ENCODE data around the gene ILDR2. TPM values are rescaled to one million over a fixed set of nuclear protein-coding genes. Genes with fewer than 3 reads are reported as not detected.

ILDR2 gene
- total and polyA plus RNA-seq, 9 of the 15 experiments (the other 6 are each of a cell fraction or from before 2014, with no cell fraction given) = 0.03 to 0.31 (median 0.18) TPM; not detected in 2

- no peak for FAIRE-seq
- Histone ChIP-seq H3K4me2 (ENCODE audit: insufficient read depth, low read length) (no peak overlapping the region), H3K36me3 (ENCODE audit: control insufficient read depth, insufficient read depth, low read length) (no peaks in the 10 kb centered on the region), H3K27ac (ENCODE audit: extremely low read depth, low read depth, low read length) (no peak overlapping the region), H4K20me1 (replicated peaks; ENCODE audit: control insufficient read depth, insufficient read depth, low read length) (no peaks in the 10 kb centered on the region), H3K4me3 (no peak overlapping the region), H3K27me3 (ENCODE audit: control insufficient read depth in 2 of 2, insufficient read depth in 2 of 2, low read length in 2 of 2) (peaks cover 0 to 4% of the 10 kb centered on the region in 2 experiments; a peak in 1 of 5 replicates), H3K9me1 (ENCODE audit: control insufficient read depth, insufficient read depth, low read length) (no peaks in the 10 kb centered on the region), H3K79me2 (ENCODE audit: control insufficient read depth, insufficient read depth, low read length) (no peaks in the 10 kb centered on the region), H3K9ac (ENCODE audit: insufficient read depth in 1 of 2, low read depth in 2 of 2, low read length in 2 of 2) (no peak overlapping the region), H3K9me3 (replicated peaks; ENCODE audit: control insufficient read depth, insufficient read depth, low read depth, low read length) (no peaks in the 10 kb centered on the region), H2AFZ (ENCODE audit: low read depth, low read length) (no peak overlapping the region), H3K4me1 (replicated peaks in 1 of 2; ENCODE audit: control insufficient read depth in 2 of 2, insufficient read depth in 2 of 2, low read length in 2 of 2) (no peaks in the 10 kb centered on the region)
- ChIA-PET POLR2A (interaction anchor here (1.3 kb wide), 1 partner anchor 44 kb away, joined by 4 read pairs; no protein-coding TSS in a partner anchor), CTCF (ENCODE audit: low intra/inter-chr PET ratio) (no interaction called here)
- intact Hi-C loops (cut with micrococcal nuclease) (no loop called here), in situ Hi-C loops (cut with MboI) (no loop called here)
- no peak for DNase-seq (ENCODE audit: extremely low read depth in 1 of 4, low spot score in 3 of 4)
- no TSS peak for BruUV-seq (replicated peaks)
- no peak for ATAC-seq
- WGBS (ENCODE audit: insufficient coverage, low coverage, missing lambda C conversion rate) = 0% methylated on average over 3 of the region's 3 CpGs
- no peak for TF ChIP-seq L3MBTL2 (IDR thresholded peaks at IDR 0.05)
- TF ChIP-seq ZNF609 (CRISPR knock-in tag; IDR thresholded peaks at IDR 0.05; ENCODE audit: borderline replicate concordance) = no peak
- no peak for TF ChIP-seq TRIM25 (IDR thresholded peaks at IDR 0.05; ENCODE audit: borderline replicate concordance)
- no peak for TF ChIP-seq NR2C2 (CRISPR knock-in tag; IDR thresholded peaks at IDR 0.05)
- no peak for TF ChIP-seq NR2C2 (tag; IDR thresholded peaks at IDR 0.05)
- no peak for TF ChIP-seq GTF2A2 (tag; IDR thresholded peaks at IDR 0.05)
- no peak for TF ChIP-seq TCF7 (IDR thresholded peaks at IDR 0.05; ENCODE audit: borderline replicate concordance)
- TF ChIP-seq IRF2 (CRISPR knock-in tag; IDR thresholded peaks at IDR 0.05) = no peak
- TF ChIP-seq CEBPB (tag; IDR thresholded peaks at IDR 0.05) = no peak
- no peak for TF ChIP-seq ZNF212 (CRISPR knock-in tag; IDR thresholded peaks at IDR 0.05)
- no peak for TF ChIP-seq SIX5 (IDR thresholded peaks at IDR 0.05; ENCODE audit: borderline replicate concordance in 1 of 2, insufficient read depth in 1 of 2, low read depth in 1 of 2, low read length in 2 of 2)
- TF ChIP-seq THAP12 (CRISPR knock-in tag; IDR thresholded peaks at IDR 0.05) = no peak
- TF ChIP-seq KLF13 (tag; IDR thresholded peaks at IDR 0.05; ENCODE audit: borderline replicate concordance, low read depth) = no peak
- no peak for TF ChIP-seq U2AF2 (optimal IDR thresholded peaks at IDR 0.05; ENCODE audit: low read depth, low read length)
These were observed 24.2 kb upstream of the ILDR2 start for GRCh38 chr1:166999500-167000055.

All from K562 (cell line).